Trophoblast cell (in vitro differentiated cells and primary cell): ENCODE data around the gene MCIDAS.

ENCODE experiments used
- DNase-seq, 2 donors: peaks; one replicate each; pipeline ENCODE4 v3.0.0-alpha.2; 2016
- H2AFZ ChIP-seq: 2 replicates; pipeline ENCODE4 v1.6.1; 2013; ENCODE audit warnings: low read length, moderate library complexity, mild to moderate bottlenecking; ENCODE audit not compliant: insufficient read depth, poor library complexity
- H2AK5ac ChIP-seq: 2 replicates; pipeline ENCODE4 v1.6.1; 2013; ENCODE audit warnings: mild to moderate bottlenecking, low read length
- H2BK120ac ChIP-seq: 2 replicates; pipeline ENCODE4 v1.6.1; 2013; ENCODE audit warnings: low read length, mild to moderate bottlenecking, moderate library complexity; ENCODE audit not compliant: insufficient read depth, poor library complexity
- H2BK12ac ChIP-seq: 2 replicates; pipeline ENCODE4 v1.6.1; 2013; ENCODE audit warnings: mild to moderate bottlenecking, low read length, moderate library complexity
- H2BK5ac ChIP-seq: 2 replicates; pipeline ENCODE4 v1.6.1; 2013; ENCODE audit warnings: low read length, low read depth, moderate library complexity, mild to moderate bottlenecking; ENCODE audit not compliant: poor library complexity
- H3K14ac ChIP-seq: 2 replicates; pipeline ENCODE4 v1.6.1; 2013; ENCODE audit warnings: mild to moderate bottlenecking, low read length
- H3K18ac ChIP-seq: 2 replicates; pipeline ENCODE4 v1.6.1; 2013; ENCODE audit warnings: mild to moderate bottlenecking, low read length
- H3K23ac ChIP-seq: 2 replicates; pipeline ENCODE4 v1.6.1; 2013; ENCODE audit warnings: low read length
- H3K27ac ChIP-seq: 2 replicates; pipeline ENCODE4 v1.5.1; 2013; ENCODE audit warnings: low read depth, mild to moderate bottlenecking, inconsistent platforms, low read length, moderate library complexity
- H3K27me3 ChIP-seq: 2 replicates; pipeline ENCODE4 v1.6.1; 2013; ENCODE audit warnings: inconsistent platforms, mild to moderate bottlenecking, low read length, moderate library complexity; ENCODE audit not compliant: insufficient read depth
- H3K36me3 ChIP-seq, 2 experiments: 1 replicate in 1 of 2; 2 replicates in 1 of 2; pipeline ENCODE4 v1.6.1; 2013; ENCODE audit warnings: low read length in 2 of 2, mild to moderate bottlenecking in 2 of 2, moderate library complexity in 1 of 2; ENCODE audit not compliant: insufficient read depth in 2 of 2, control insufficient read depth in 1 of 2
- H3K4ac ChIP-seq: 2 replicates; pipeline ENCODE4 v1.6.1; 2013; ENCODE audit warnings: low read depth, mild to moderate bottlenecking, low read length, moderate library complexity
- H3K4me1 ChIP-seq, 2 experiments: 1 replicate in 1 of 2; 2 replicates in 1 of 2; pipeline ENCODE4 v1.6.1; 2013; ENCODE audit warnings: low read length in 2 of 2, mild to moderate bottlenecking in 2 of 2, moderate library complexity in 1 of 2; ENCODE audit not compliant: insufficient read depth in 2 of 2, control insufficient read depth in 1 of 2
- H3K4me2 ChIP-seq: 2 replicates; pipeline ENCODE4 v1.6.1; 2013; ENCODE audit warnings: inconsistent platforms, mild to moderate bottlenecking, low read length, moderate library complexity
- H3K4me3 ChIP-seq: 2 replicates; pipeline ENCODE4 v1.5.1; 2013; ENCODE audit warnings: mild to moderate bottlenecking, low read depth, low read length, inconsistent platforms
- H3K79me1 ChIP-seq: one replicate; pipeline ENCODE4 v1.6.1; 2013; ENCODE audit warnings: low read length
- H3K79me2 ChIP-seq: 2 replicates; pipeline ENCODE4 v1.6.1; 2013; ENCODE audit warnings: low read length, mild to moderate bottlenecking; ENCODE audit not compliant: control insufficient read depth, insufficient read depth, poor library complexity
- H3K9ac ChIP-seq: 2 replicates; pipeline ENCODE4 v1.6.1; 2013; ENCODE audit warnings: mild to moderate bottlenecking, low read length
- H3K9me3 ChIP-seq: 2 replicates; pipeline ENCODE4 v1.6.1; 2013; ENCODE audit warnings: low read depth, mild to moderate bottlenecking, control low read depth, inconsistent platforms, low read length; ENCODE audit not compliant: insufficient read depth
- H4K12ac ChIP-seq: 2 replicates; pipeline ENCODE4 v1.6.1; 2013; ENCODE audit warnings: low read depth, mild to moderate bottlenecking, low read length, moderate library complexity
- H4K8ac ChIP-seq: 2 replicates; pipeline ENCODE4 v1.6.1; 2013; ENCODE audit warnings: low read depth, mild to moderate bottlenecking, low read length, moderate library complexity
- H4K91ac ChIP-seq: one replicate; pipeline ENCODE4 v1.6.1; 2013; ENCODE audit warnings: low read depth, mild to moderate bottlenecking, low read length, moderate library complexity
- WGBS: extraction: QIAGEN DNeasy Blood & Tissue Kit; methylation state at CpG from one replicate; pipeline ENCODE4 v1.1.7; 2013; ENCODE audit warnings: missing lambda C conversion rate; ENCODE audit not compliant: insufficient read length, insufficient coverage; ENCODE audit errors: extremely low coverage; 5-methylcytosine and 5-hydroxymethylcytosine counted together

MCIDAS gene

DNA sequence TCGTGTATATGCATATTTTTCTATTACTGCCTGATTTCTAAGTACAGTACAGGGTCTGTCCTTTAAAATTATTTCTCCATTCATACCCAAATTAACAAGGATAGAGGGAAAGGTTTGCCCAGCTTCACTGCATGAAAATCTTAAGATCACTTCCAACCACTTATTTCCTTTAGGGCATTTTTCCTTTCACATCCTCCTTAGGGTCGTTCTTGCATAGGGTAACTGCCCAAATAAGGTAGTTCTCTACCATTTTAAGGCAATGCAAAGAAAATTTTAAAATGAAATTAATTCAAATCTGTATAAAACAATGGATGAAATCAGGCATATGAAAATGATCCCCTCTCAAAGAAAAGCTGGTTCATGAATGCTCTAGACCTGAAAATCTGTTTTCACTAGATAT lies 50.0 kb downstream of the MCIDAS start:
- H2BK12ac ChIP-seq, result no peak overlapping the region
- WGBS, result no CpG with 5 or more reads among the region's 2 CpGs
- H3K4me3 ChIP-seq, result no peak overlapping the region
- H2AFZ ChIP-seq, result no peak overlapping the region
- H3K9me3 ChIP-seq, result no peaks in the 10 kb centered on the region
- H2BK120ac ChIP-seq, result no peak overlapping the region
- H4K12ac ChIP-seq, result no peak overlapping the region
- H3K4me2 ChIP-seq, result no peak overlapping the region
- no peak overlapping the region for H3K4ac ChIP-seq
- H3K9ac ChIP-seq, result no peak overlapping the region
- no peak overlapping the region for H4K91ac ChIP-seq
- no peak overlapping the region for H3K23ac ChIP-seq
- no peak overlapping the region for H2AK5ac ChIP-seq
- peaks cover 19% of the 10 kb centered on the region for H3K27me3 ChIP-seq
- H2BK5ac ChIP-seq, result no peak overlapping the region
- no peak overlapping the region for H3K27ac ChIP-seq
- no peak overlapping the region for H4K8ac ChIP-seq
- H3K18ac ChIP-seq, result no peak overlapping the region
- no peaks in the 10 kb centered on the region for H3K79me1 ChIP-seq
- H3K4me1 ChIP-seq, result peaks cover 0 to 8% of the 10 kb centered on the region in 2 experiments
- H3K36me3 ChIP-seq, result no peaks in the 10 kb centered on the region
- no peaks in the 10 kb centered on the region for H3K79me2 ChIP-seq
- no peak overlapping the region for H3K14ac ChIP-seq
- DNase-seq, result no peak

DNA sequence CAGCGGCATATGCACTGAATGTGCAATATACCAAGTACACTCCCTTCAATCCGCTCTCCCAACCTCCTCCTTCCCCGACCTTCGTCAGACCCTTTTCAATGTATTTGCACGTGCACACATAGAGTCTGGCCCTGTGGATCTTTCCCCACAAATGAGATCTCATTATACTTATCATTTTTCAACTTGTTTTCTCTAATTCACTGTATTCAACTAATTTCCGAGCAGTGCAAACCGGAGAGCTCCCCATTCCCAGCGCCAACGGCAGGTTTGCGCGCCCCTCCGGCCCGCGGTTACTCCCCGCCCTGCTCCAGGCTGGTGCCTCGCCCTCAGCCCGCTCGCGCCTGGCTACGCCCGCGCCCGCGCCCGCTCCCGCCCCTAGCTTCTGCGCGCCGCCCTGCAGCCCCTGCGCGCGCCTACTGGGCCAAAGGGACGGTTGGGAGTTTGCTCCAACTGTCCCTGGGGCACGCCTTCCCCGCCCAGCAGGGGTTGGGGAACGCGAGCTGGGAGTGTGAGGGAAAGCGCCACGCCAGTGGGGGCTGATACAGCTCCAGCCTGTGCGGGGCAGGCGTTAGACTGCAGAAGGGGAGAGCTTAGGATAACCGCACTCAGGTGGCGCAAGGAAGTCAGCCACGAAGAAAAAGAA lies 50.8 kb downstream of the MCIDAS start:
- H2AK5ac ChIP-seq, result no peak overlapping the region
- peaks cover 19% of the 10 kb centered on the region for H3K27me3 ChIP-seq
- no peak overlapping the region for H3K27ac ChIP-seq
- H2AFZ ChIP-seq, result peak overlapping the region; percentile 95
- H3K79me2 ChIP-seq, result no peaks in the 10 kb centered on the region
- no CpG with 5 or more reads among the region's 44 CpGs for WGBS
- no peak overlapping the region for H3K4ac ChIP-seq
- no peaks in the 10 kb centered on the region for H3K79me1 ChIP-seq
- no peaks in the 10 kb centered on the region for H3K9me3 ChIP-seq
- H4K91ac ChIP-seq, result no peak overlapping the region
- peaks cover 0 to 8% of the 10 kb centered on the region in 2 experiments for H3K4me1 ChIP-seq
- H4K8ac ChIP-seq, result no peak overlapping the region
- H3K36me3 ChIP-seq, result no peaks in the 10 kb centered on the region
- DNase-seq, result peak; percentile 63 to 75
- no peak overlapping the region for H3K14ac ChIP-seq
- peak overlapping the region; percentile 23 for H3K9ac ChIP-seq
- no peak overlapping the region for H2BK5ac ChIP-seq
- H2BK12ac ChIP-seq, result no peak overlapping the region
- peak overlapping the region; percentile 57 for H3K4me3 ChIP-seq
- no peak overlapping the region for H2BK120ac ChIP-seq
- no peak overlapping the region for H3K23ac ChIP-seq
- H3K18ac ChIP-seq, result no peak overlapping the region
- peak overlapping the region; percentile 83 for H3K4me2 ChIP-seq
- H4K12ac ChIP-seq, result no peak overlapping the region

DNA sequence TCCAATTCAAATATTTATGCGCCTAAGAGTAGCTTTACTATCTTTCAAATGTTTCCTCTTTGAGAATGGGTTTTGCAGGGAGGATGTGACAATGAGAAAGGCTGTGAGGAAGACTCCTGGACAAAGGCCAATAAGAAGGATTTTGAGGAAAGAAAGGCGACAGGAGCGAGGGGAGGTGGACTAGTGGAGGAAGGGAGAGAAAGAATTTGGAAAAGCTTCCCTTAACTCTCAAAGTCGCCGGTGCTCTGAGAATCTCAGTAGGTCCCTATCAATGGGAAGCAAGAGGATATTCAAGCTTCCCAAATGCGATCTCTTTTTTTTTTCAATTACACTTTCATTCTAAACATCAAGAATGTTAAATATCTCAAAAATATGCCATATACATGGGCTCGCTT lies 51.3 kb downstream of the MCIDAS start:
- Histone ChIP-seq H3K9ac (no peak overlapping the region), H3K14ac (no peak overlapping the region)

DNA sequence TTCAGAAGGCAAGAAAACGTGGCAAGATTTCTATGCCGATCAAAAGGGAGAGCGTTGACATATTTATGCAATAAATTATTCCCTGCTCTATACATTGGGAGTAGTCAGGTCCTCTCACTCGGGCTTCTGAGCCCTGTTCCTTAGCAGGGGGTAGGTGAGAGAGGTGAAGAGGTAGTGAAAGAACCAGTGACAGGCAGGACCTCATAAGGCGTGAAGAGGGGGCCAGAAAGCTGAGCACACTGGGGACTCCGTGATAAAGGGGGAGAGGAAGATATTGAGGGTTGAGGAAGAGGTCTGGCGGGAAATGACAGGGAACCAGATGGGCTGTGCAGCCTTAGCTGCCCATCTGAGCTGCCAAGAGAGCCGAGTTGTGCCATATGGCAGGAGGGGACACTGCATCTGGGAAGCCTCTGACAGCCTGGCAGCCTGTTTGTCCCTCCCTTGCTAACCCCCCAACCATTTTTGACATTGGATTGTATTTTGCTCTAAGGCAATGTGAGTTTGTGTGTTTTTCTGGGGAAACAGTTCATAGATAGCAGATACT lies 53.4 kb downstream of the MCIDAS start:
- no peaks in the 10 kb centered on the region for H3K79me1 ChIP-seq
- H3K4me1 ChIP-seq, result peaks cover 0 to 8% of the 10 kb centered on the region in 2 experiments
- DNase-seq, result no peak
- H4K8ac ChIP-seq, result no peak overlapping the region
- H3K14ac ChIP-seq, result no peak overlapping the region
- H3K79me2 ChIP-seq, result no peaks in the 10 kb centered on the region
- WGBS, result no CpG with 5 or more reads among the region's 8 CpGs
- no peak overlapping the region for H2AK5ac ChIP-seq
- no peaks in the 10 kb centered on the region for H3K9me3 ChIP-seq
- no peak overlapping the region for H2AFZ ChIP-seq
- H3K4ac ChIP-seq, result no peak overlapping the region
- H3K9ac ChIP-seq, result no peak overlapping the region
- H3K23ac ChIP-seq, result no peak overlapping the region
- no peak overlapping the region for H2BK120ac ChIP-seq
- H3K4me2 ChIP-seq, result peak overlapping the region; percentile 88
- H3K27me3 ChIP-seq, result peaks cover 19% of the 10 kb centered on the region
- no peak overlapping the region for H3K4me3 ChIP-seq
- no peak overlapping the region for H2BK5ac ChIP-seq
- no peak overlapping the region for H3K18ac ChIP-seq
- no peak overlapping the region for H3K27ac ChIP-seq
- no peak overlapping the region for H4K12ac ChIP-seq
- H4K91ac ChIP-seq, result no peak overlapping the region
- no peak overlapping the region for H2BK12ac ChIP-seq
- no peaks in the 10 kb centered on the region for H3K36me3 ChIP-seq

More for the DNA sequence above, 51.3 kb downstream of the MCIDAS start:
- Histone ChIP-seq H2BK12ac (no peak overlapping the region), H3K4ac (no peak overlapping the region), H4K8ac (no peak overlapping the region), H2BK120ac (no peak overlapping the region), H3K79me2 (no peaks in the 10 kb centered on the region), H3K79me1 (no peaks in the 10 kb centered on the region), H3K27ac (no peak overlapping the region), H4K12ac (no peak overlapping the region), H3K23ac (no peak overlapping the region), H3K18ac (no peak overlapping the region), H3K4me1 (peaks cover 0 to 8% of the 10 kb centered on the region in 2 experiments), H3K36me3 (no peaks in the 10 kb centered on the region), H2AK5ac (no peak overlapping the region), H2AFZ (no peak overlapping the region), H3K4me3 (no peak overlapping the region), H2BK5ac (no peak overlapping the region), H3K4me2 (peak overlapping the region; percentile 83), H3K9me3 (no peaks in the 10 kb centered on the region), H4K91ac (no peak overlapping the region), H3K27me3 (peaks cover 19% of the 10 kb centered on the region)
- WGBS, result no CpG with 5 or more reads among the region's 7 CpGs
- DNase-seq, result no peak
